Measurements from ENCODE around the gene CRYBG3. TPM values are rescaled to one million over a fixed set of nuclear protein-coding genes. Genes with fewer than 3 reads are reported as not detected.
A peak's percentile ranks its signal among the peaks of the same experiment; 100 is the strongest.

CRYBG3 gene
- total and polyA plus RNA-seq, 2 donors (not counting 1 experiment from before 2014, with no cell fraction given), result 8.7 to 29.9 TPM

DNA sequence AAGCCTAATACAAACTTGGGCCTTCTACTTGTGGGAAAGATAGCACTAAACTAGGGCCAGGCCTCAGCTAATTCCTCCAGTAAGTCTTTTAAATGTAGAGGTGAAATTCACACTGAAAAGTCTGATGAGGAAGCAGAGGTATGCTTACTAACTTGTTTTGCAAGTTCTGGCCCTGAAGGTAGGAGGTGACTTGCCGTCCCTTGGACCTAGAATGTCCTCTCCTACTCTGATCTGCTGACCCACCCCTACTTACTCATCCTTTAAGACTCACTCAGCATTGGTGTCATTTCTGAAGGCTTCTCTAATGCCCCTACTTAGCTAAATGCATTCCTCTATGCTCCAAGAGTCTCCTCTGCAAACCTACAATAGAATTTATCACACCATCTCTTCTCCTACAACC, 131.1 kb downstream of the CRYBG3 start:
- TF ChIP-seq, protein P1, sequence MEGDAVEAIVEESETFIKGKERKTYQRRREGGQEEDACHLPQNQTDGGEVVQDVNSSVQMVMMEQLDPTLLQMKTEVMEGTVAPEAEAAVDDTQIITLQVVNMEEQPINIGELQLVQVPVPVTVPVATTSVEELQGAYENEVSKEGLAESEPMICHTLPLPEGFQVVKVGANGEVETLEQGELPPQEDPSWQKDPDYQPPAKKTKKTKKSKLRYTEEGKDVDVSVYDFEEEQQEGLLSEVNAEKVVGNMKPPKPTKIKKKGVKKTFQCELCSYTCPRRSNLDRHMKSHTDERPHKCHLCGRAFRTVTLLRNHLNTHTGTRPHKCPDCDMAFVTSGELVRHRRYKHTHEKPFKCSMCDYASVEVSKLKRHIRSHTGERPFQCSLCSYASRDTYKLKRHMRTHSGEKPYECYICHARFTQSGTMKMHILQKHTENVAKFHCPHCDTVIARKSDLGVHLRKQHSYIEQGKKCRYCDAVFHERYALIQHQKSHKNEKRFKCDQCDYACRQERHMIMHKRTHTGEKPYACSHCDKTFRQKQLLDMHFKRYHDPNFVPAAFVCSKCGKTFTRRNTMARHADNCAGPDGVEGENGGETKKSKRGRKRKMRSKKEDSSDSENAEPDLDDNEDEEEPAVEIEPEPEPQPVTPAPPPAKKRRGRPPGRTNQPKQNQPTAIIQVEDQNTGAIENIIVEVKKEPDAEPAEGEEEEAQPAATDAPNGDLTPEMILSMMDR (conservative IDR thresholded peaks at IDR 0.05 in 1 of 2, IDR thresholded peaks at IDR 0.05 in 1 of 2; ENCODE audit: low read depth in 1 of 2, low read length in 2 of 2), result no peak
- TF ChIP-seq EZH2 (IDR thresholded peaks at IDR 0.05; ENCODE audit: low read length, missing control alignments), result no peak
- peaks cover 6% of the 10 kb centered on the region for H3K4me1 ChIP-seq (ENCODE audit: control insufficient read depth, extremely low read depth, insufficient read depth, low read length)
- no peak overlapping the region for H3K9ac ChIP-seq (ENCODE audit: insufficient read depth, low read length)
- no peak for DNase-seq (ENCODE audit: low read depth in 2 of 2)
- H3K4me3 ChIP-seq (replicated peaks in 1 of 4; ENCODE audit: control extremely low read depth in 1 of 4, insufficient read depth in 1 of 4, low read depth in 3 of 4, low read length in 4 of 4), result no peak overlapping the region
- no peak overlapping the region for H3K4me2 ChIP-seq (ENCODE audit: extremely low read depth, insufficient read depth, low read length)
- no peak overlapping the region for H2AFZ ChIP-seq (ENCODE audit: low read length)
- H4K20me1 ChIP-seq (ENCODE audit: control insufficient read depth, extremely low read depth, insufficient read depth, low read length), result no peaks in the 10 kb centered on the region
- H3K9me3 ChIP-seq (ENCODE audit: control insufficient read depth, insufficient read depth, low read depth, low read length), result no peaks in the 10 kb centered on the region
- peaks cover 16% of the 10 kb centered on the region for H3K36me3 ChIP-seq (ENCODE audit: control insufficient read depth, insufficient read depth, low read length)
- H3K27ac ChIP-seq (ENCODE audit: insufficient read depth, low read length), result peak overlapping the region; percentile 51
- H3K27me3 ChIP-seq (ENCODE audit: control insufficient read depth, insufficient read depth, low read length), result no peaks in the 10 kb centered on the region
- H3K79me2 ChIP-seq (ENCODE audit: control insufficient read depth, insufficient read depth, low read length), result no peaks in the 10 kb centered on the region

DNA sequence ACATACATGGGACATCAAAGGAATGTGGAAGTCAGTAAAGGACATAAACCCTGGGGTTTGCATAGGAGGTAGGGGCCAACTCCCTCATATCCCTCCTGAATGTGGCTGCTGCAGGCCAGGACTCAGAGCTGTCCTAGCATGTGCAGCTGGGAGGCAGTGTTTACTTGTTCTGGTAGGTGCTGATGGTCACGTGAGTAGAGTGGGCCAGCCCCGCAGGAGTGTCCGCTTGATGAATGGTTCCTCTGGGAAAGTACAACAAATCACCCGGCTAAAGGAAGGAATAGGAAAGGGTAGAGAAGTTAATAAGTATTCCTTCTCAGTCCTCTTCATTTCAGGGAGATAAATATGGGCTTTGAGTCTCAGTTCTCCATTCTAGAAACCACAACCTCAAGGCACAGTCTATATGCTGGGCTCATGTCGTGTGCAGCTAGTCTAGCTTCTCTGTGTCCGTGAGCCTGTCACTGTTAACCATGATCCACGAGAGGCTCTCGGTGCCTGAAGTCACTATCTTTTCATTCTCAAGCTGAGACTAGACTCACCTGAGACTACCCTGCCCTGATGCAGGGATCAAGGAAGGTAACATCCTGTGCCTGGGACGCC, 132.5 kb downstream of the CRYBG3 start:
- Histone ChIP-seq H3K9ac (ENCODE audit: insufficient read depth, low read length) (no peak overlapping the region), H3K36me3 (ENCODE audit: control insufficient read depth, insufficient read depth, low read length) (peaks cover 12% of the 10 kb centered on the region), H3K4me3 (replicated peaks in 1 of 4; ENCODE audit: control extremely low read depth in 1 of 4, insufficient read depth in 1 of 4, low read depth in 3 of 4, low read length in 4 of 4) (no peak overlapping the region), H3K27ac (ENCODE audit: insufficient read depth, low read length) (no peak overlapping the region), H4K20me1 (ENCODE audit: control insufficient read depth, extremely low read depth, insufficient read depth, low read length) (no peaks in the 10 kb centered on the region), H3K27me3 (ENCODE audit: control insufficient read depth, insufficient read depth, low read length) (no peaks in the 10 kb centered on the region), H3K9me3 (ENCODE audit: control insufficient read depth, insufficient read depth, low read depth, low read length) (no peaks in the 10 kb centered on the region), H3K79me2 (ENCODE audit: control insufficient read depth, insufficient read depth, low read length) (no peaks in the 10 kb centered on the region), H3K4me2 (ENCODE audit: extremely low read depth, insufficient read depth, low read length) (no peak overlapping the region), H3K4me1 (ENCODE audit: control insufficient read depth, extremely low read depth, insufficient read depth, low read length) (peaks cover 14% of the 10 kb centered on the region), H2AFZ (ENCODE audit: low read length) (no peak overlapping the region)
- no peak for DNase-seq (ENCODE audit: low read depth in 2 of 2)
- TF ChIP-seq, protein P1 (conservative IDR thresholded peaks at IDR 0.05 in 1 of 2, IDR thresholded peaks at IDR 0.05 in 1 of 2; ENCODE audit: low read depth in 1 of 2, low read length in 2 of 2), result no peak
- no peak for TF ChIP-seq EZH2 (IDR thresholded peaks at IDR 0.05; ENCODE audit: low read length, missing control alignments)

DNA sequence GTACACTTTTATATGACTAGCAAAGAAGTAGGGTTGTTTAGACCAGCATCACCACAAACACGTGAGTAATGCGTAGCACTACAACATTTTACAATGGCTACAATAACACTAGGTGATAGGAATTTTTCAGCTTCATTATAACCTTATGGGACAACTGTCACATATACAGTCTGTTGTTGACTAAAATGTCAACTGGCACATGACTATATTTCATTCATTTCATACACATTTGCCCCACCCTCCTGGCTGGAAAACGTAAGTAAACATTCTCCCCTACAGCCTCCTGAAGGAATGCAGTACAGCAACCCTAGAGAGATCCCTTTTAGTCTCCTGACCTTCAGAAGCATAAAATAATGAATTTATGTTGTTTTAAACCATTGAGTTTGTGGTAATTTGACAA, 134.2 kb downstream of the CRYBG3 start:
- no peak overlapping the region for H3K9ac ChIP-seq (ENCODE audit: insufficient read depth, low read length)
- H2AFZ ChIP-seq (ENCODE audit: low read length), result no peak overlapping the region
- H3K79me2 ChIP-seq (ENCODE audit: control insufficient read depth, insufficient read depth, low read length), result no peaks in the 10 kb centered on the region
- H3K9me3 ChIP-seq (ENCODE audit: control insufficient read depth, insufficient read depth, low read depth, low read length), result no peaks in the 10 kb centered on the region
- no peak overlapping the region for H3K4me3 ChIP-seq (replicated peaks in 1 of 4; ENCODE audit: control extremely low read depth in 1 of 4, insufficient read depth in 1 of 4, low read depth in 3 of 4, low read length in 4 of 4)
- H3K27me3 ChIP-seq (ENCODE audit: control insufficient read depth, insufficient read depth, low read length), result no peaks in the 10 kb centered on the region
- TF ChIP-seq, protein P1 (conservative IDR thresholded peaks at IDR 0.05 in 1 of 2, IDR thresholded peaks at IDR 0.05 in 1 of 2; ENCODE audit: low read depth in 1 of 2, low read length in 2 of 2), result no peak
- TF ChIP-seq EZH2 (IDR thresholded peaks at IDR 0.05; ENCODE audit: low read length, missing control alignments), result no peak
- H4K20me1 ChIP-seq (ENCODE audit: control insufficient read depth, extremely low read depth, insufficient read depth, low read length), result no peaks in the 10 kb centered on the region
- no peak overlapping the region for H3K4me2 ChIP-seq (ENCODE audit: extremely low read depth, insufficient read depth, low read length)
- H3K27ac ChIP-seq (ENCODE audit: insufficient read depth, low read length), result no peak overlapping the region
- DNase-seq (ENCODE audit: low read depth in 2 of 2), result no peak
- H3K36me3 ChIP-seq (ENCODE audit: control insufficient read depth, insufficient read depth, low read length), result peaks cover 4% of the 10 kb centered on the region
- peaks cover 15% of the 10 kb centered on the region for H3K4me1 ChIP-seq (ENCODE audit: control insufficient read depth, extremely low read depth, insufficient read depth, low read length)

Measured in fibroblast of lung (primary cell).